ENCODE data around the gene OR51T1. TPM values are rescaled to one million over a fixed set of nuclear protein-coding genes. Genes with fewer than 3 reads are reported as not detected.

The OR51T1 gene
- total RNA-seq, 1 experiment from 2014 or later: not detected

DNA sequence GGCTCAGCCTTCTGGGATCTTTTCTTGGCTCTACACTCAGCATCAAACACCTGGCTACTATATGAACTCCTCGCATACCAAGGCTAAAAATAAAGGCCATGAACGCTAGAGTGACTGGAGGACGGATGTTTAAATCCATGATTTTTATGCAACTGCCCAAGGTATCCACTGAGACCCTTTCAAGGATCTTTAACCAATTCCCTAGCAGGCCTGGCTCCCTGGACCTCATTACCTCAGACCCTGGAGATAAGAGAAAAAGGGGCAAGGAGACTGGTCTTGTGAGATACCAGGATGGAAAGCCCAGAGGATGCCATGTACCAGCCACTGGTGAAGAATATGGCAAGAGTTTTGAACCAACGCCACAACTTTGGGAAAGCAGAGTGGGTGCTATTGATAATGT, 37.5 kb downstream of the OR51T1 start, which contains the start of gene OR51G2:
TSS of gene OR51G2 (minus strand) at position 101 of the 400 bp plus-strand sequence. CDS start 3,687 bp downstream, outside the sequence.
- TF ChIP-seq POLR2AphosphoS5 (IDR thresholded peaks at IDR 0.05; ENCODE audit: low read depth, low read length): no peak
- TF ChIP-seq, protein P1, sequence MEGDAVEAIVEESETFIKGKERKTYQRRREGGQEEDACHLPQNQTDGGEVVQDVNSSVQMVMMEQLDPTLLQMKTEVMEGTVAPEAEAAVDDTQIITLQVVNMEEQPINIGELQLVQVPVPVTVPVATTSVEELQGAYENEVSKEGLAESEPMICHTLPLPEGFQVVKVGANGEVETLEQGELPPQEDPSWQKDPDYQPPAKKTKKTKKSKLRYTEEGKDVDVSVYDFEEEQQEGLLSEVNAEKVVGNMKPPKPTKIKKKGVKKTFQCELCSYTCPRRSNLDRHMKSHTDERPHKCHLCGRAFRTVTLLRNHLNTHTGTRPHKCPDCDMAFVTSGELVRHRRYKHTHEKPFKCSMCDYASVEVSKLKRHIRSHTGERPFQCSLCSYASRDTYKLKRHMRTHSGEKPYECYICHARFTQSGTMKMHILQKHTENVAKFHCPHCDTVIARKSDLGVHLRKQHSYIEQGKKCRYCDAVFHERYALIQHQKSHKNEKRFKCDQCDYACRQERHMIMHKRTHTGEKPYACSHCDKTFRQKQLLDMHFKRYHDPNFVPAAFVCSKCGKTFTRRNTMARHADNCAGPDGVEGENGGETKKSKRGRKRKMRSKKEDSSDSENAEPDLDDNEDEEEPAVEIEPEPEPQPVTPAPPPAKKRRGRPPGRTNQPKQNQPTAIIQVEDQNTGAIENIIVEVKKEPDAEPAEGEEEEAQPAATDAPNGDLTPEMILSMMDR (IDR thresholded peaks at IDR 0.05): no peak
- TF ChIP-seq TCF7L2 (IDR thresholded peaks at IDR 0.05; ENCODE audit: low read depth, low read length): no peak
- TF ChIP-seq, protein P2, sequence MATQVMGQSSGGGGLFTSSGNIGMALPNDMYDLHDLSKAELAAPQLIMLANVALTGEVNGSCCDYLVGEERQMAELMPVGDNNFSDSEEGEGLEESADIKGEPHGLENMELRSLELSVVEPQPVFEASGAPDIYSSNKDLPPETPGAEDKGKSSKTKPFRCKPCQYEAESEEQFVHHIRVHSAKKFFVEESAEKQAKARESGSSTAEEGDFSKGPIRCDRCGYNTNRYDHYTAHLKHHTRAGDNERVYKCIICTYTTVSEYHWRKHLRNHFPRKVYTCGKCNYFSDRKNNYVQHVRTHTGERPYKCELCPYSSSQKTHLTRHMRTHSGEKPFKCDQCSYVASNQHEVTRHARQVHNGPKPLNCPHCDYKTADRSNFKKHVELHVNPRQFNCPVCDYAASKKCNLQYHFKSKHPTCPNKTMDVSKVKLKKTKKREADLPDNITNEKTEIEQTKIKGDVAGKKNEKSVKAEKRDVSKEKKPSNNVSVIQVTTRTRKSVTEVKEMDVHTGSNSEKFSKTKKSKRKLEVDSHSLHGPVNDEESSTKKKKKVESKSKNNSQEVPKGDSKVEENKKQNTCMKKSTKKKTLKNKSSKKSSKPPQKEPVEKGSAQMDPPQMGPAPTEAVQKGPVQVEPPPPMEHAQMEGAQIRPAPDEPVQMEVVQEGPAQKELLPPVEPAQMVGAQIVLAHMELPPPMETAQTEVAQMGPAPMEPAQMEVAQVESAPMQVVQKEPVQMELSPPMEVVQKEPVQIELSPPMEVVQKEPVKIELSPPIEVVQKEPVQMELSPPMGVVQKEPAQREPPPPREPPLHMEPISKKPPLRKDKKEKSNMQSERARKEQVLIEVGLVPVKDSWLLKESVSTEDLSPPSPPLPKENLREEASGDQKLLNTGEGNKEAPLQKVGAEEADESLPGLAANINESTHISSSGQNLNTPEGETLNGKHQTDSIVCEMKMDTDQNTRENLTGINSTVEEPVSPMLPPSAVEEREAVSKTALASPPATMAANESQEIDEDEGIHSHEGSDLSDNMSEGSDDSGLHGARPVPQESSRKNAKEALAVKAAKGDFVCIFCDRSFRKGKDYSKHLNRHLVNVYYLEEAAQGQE (IDR thresholded peaks at IDR 0.05; ENCODE audit: insufficient read depth in 1 of 2, low read depth in 2 of 2, low read length in 1 of 2): no peak
- no peak for TF ChIP-seq SIN3A (IDR thresholded peaks at IDR 0.05; ENCODE audit: borderline replicate concordance, insufficient read depth, low read depth, low read length)
- no TSS peak for BruUV-seq (replicated peaks)

DNA sequence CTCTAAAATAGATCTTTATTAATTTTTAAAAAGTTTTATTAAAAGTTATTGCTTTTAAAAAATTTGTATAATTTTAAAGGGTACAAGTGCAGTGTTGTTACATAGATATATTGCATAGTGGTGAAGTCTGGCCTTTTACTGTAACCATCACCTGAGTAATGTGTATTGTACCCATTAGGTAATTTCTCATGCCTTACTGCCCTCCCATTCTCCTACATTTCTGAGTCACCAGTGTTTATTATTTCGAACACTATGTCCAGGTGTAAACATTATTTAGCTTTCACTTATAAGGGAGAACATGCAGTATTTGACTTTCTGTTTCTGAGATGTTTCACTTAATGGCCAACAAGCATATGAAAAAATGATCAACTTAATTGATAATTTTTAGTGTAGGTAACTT, 40.1 kb downstream of the OR51T1 start:
- no TSS peak for BruUV-seq (replicated peaks)
- Histone ChIP-seq H3K4me1 (ENCODE audit: control insufficient read depth, insufficient read depth, low read length) (no peaks in the 10 kb centered on the region), H3K27me3 (ENCODE audit: control insufficient read depth, insufficient read depth, low read length) (no peaks in the 10 kb centered on the region), H3K27ac (ENCODE audit: low read length) (no peak overlapping the region), H3K36me3 (ENCODE audit: control insufficient read depth, insufficient read depth, low read length) (no peaks in the 10 kb centered on the region), H3K4me3 (ENCODE audit: low read depth in 2 of 2, low read length in 2 of 2) (no peak overlapping the region), H3K9me3 (ENCODE audit: control insufficient read depth, insufficient read depth, low read depth, low read length) (0 out of 2 replicates have a peak, but pooled peaks cover 2% of the 10 kb centered on the region)
- ChIA-PET CTCF (no interaction called here), POLR2A (no interaction called here)
- in situ Hi-C loops (cut with HindIII; ENCODE audit: low pct_unique_long_range_greater_than_20kb, low sequenced_read_pairs) (no loop called here), intact Hi-C loops (cut with micrococcal nuclease; ENCODE audit: unreplicated experiment) (no loop called here)
- DNase-seq (ENCODE audit: low read depth, low spot score) (no peak), ATAC-seq (no peak)
- TF ChIP-seq, protein P1 (IDR thresholded peaks at IDR 0.05): no peak
- TF ChIP-seq, protein P2 (IDR thresholded peaks at IDR 0.05; ENCODE audit: insufficient read depth in 1 of 2, low read depth in 2 of 2, low read length in 1 of 2): no peak
- no peak for TF ChIP-seq TCF7L2 (IDR thresholded peaks at IDR 0.05; ENCODE audit: low read depth, low read length)

More for the DNA sequence above, 37.5 kb downstream of the OR51T1 start, which contains the start of gene OR51G2:
- Histone ChIP-seq H3K9me3 (ENCODE audit: control insufficient read depth, insufficient read depth, low read depth, low read length) (0 out of 2 replicates have a peak, but pooled peaks cover 2% of the 10 kb centered on the region), H3K4me1 (ENCODE audit: control insufficient read depth, insufficient read depth, low read length) (no peaks in the 10 kb centered on the region), H3K36me3 (ENCODE audit: control insufficient read depth, insufficient read depth, low read length) (no peaks in the 10 kb centered on the region), H3K27ac (ENCODE audit: low read length) (no peak within 1 kb of the TSS), H3K4me3 (ENCODE audit: low read depth in 2 of 2, low read length in 2 of 2) (no peak within 1 kb of the TSS), H3K27me3 (ENCODE audit: control insufficient read depth, insufficient read depth, low read length) (no peaks in the 10 kb centered on the region)
- POLR2A ChIA-PET: no interaction called here
- intact Hi-C loops (cut with micrococcal nuclease; ENCODE audit: unreplicated experiment) (no loop called here), in situ Hi-C loops (cut with HindIII; ENCODE audit: low pct_unique_long_range_greater_than_20kb, low sequenced_read_pairs) (no loop called here)
- ATAC-seq (no peak), DNase-seq (ENCODE audit: low read depth, low spot score) (no peak)
- CTCF ChIA-PET: no interaction called here

Data from Panc1 (cell line).